GM12891 (cell line): ENCODE measurements around the gene SGTB.
A peak's percentile ranks its signal among the peaks of the same experiment; 100 is the strongest.

ENCODE experiments used
- DNase-seq: peaks from one replicate; pipeline ENCODE4 v3.0.0; 2011; ENCODE audit warnings: low spot score; ENCODE audit not compliant: insufficient read length
- FAIRE-seq: peaks from 2 replicates; lab custom pipeline; 2011; peaks lifted over from hg19 to GRCh38; lab: Jason Lieb, UNC
- PAX5 ChIP-seq: IDR thresholded peaks from 2 replicates; pipeline ENCODE4 v1.6.1; 2011; ENCODE audit warnings: low read length, moderate library complexity, mild to moderate bottlenecking; ENCODE audit not compliant: insufficient read depth, severe bottlenecking
- POLR2A ChIP-seq: IDR thresholded peaks from 2 replicates; pipeline ENCODE4 v1.6.1; 2011; ENCODE audit warnings: low read depth, low read length, control low read depth
- POLR2AphosphoS5 ChIP-seq: IDR thresholded peaks from 2 replicates; pipeline ENCODE4 v1.6.1; 2011; ENCODE audit warnings: low read depth, low read length, control low read depth
- POU2F2 ChIP-seq: IDR thresholded peaks from 2 replicates; pipeline ENCODE4 v1.6.1; 2011; ENCODE audit warnings: low read depth, mild to moderate bottlenecking, control low read depth, low read length, moderate library complexity
- SPI1 ChIP-seq: IDR thresholded peaks from 2 replicates; pipeline ENCODE4 v1.6.1; 2011; ENCODE audit warnings: low read depth, low read length, control low read depth
- TAF1 ChIP-seq: IDR thresholded peaks from 2 replicates; pipeline ENCODE4 v1.6.1; 2011; ENCODE audit warnings: low read depth, low read length, control low read depth

The SGTB gene

GRCh38 chr5:65760504-65761275 is 38.8 kb upstream of the SGTB start:
- TF ChIP-seq SPI1 (no peak), POLR2A (no peak), POLR2AphosphoS5 (no peak), PAX5 (no peak), POU2F2 (no peak), TAF1 (no peak)
- FAIRE-seq (peak; percentile 26), DNase-seq (no peak)

GRCh38 chr5:65758546-65759144 is 36.7 kb upstream of the SGTB start:
- DNase-seq (no peak), FAIRE-seq (no peak)
- no peak for TF ChIP-seq SPI1
- TF ChIP-seq POLR2AphosphoS5, result no peak
- TF ChIP-seq POU2F2, result no peak
- no peak for TF ChIP-seq TAF1
- no peak for TF ChIP-seq PAX5

GRCh38 chr5:65753189-65753588 is 31.3 kb upstream of the SGTB start:
- no peak for TF ChIP-seq SPI1
- TF ChIP-seq POLR2AphosphoS5, result no peak
- no peak for TF ChIP-seq POU2F2
- no peak for TF ChIP-seq TAF1
- TF ChIP-seq POLR2A, result no peak
- TF ChIP-seq PAX5, result no peak
- FAIRE-seq (no peak), DNase-seq (no peak)

- TF ChIP-seq POU2F2 (no peak), POLR2AphosphoS5 (no peak), TAF1 (no peak), POLR2A (no peak), SPI1 (no peak), PAX5 (no peak)
- FAIRE-seq (no peak), DNase-seq (no peak)
Observed at GRCh38 chr5:65750938-65751337, 29.0 kb upstream of the SGTB start.

GRCh38 chr5:65749956-65750355 is 28.0 kb upstream of the SGTB start:
- FAIRE-seq, result no peak
- no peak for DNase-seq
- TF ChIP-seq PAX5, result no peak
- TF ChIP-seq POU2F2, result no peak
- no peak for TF ChIP-seq SPI1
- no peak for TF ChIP-seq TAF1
- no peak for TF ChIP-seq POLR2AphosphoS5
- TF ChIP-seq POLR2A, result no peak

- FAIRE-seq (no peak), DNase-seq (no peak)
- TF ChIP-seq TAF1, result no peak
- no peak for TF ChIP-seq SPI1
- TF ChIP-seq POU2F2, result no peak
- TF ChIP-seq POLR2A, result no peak
- no peak for TF ChIP-seq POLR2AphosphoS5
- no peak for TF ChIP-seq PAX5
Observed at GRCh38 chr5:65749221-65749844, 27.4 kb upstream of the SGTB start.

- DNase-seq (no peak), FAIRE-seq (peak; percentile 67)
- TF ChIP-seq PAX5 (no peak), TAF1 (no peak), POLR2A (no peak), SPI1 (no peak), POU2F2 (no peak), POLR2AphosphoS5 (no peak)
Observed at GRCh38 chr5:65742565-65743231, 20.8 kb upstream of the SGTB start.

GRCh38 chr5:65739162-65739561 is 17.3 kb upstream of the SGTB start:
- FAIRE-seq, result no peak
- DNase-seq, result no peak
- TF ChIP-seq POU2F2 (no peak), SPI1 (no peak), TAF1 (no peak), PAX5 (no peak), POLR2A (no peak), POLR2AphosphoS5 (no peak)

- no peak for FAIRE-seq
- TF ChIP-seq POLR2A (no peak), PAX5 (no peak)
- no peak for DNase-seq
Observed at GRCh38 chr5:65738305-65738704, 16.4 kb upstream of the SGTB start.

- no peak for DNase-seq
- FAIRE-seq, result no peak
- TF ChIP-seq SPI1, result no peak
- no peak for TF ChIP-seq POLR2AphosphoS5
- TF ChIP-seq TAF1, result no peak
- no peak for TF ChIP-seq POLR2A
- TF ChIP-seq POU2F2, result no peak
- TF ChIP-seq PAX5, result no peak
Observed at GRCh38 chr5:65737842-65738241, 15.9 kb upstream of the SGTB start.
